NCI-H187 (cell line): ENCODE measurements around the gene SYVN1.
"Not testable (repeated sequence)": the region's sequence is repeated elsewhere in the genome, so short reads cannot be mapped to it uniquely, and the experiment has no call there.

Experiments used
- DNase-seq, 2 experiments: peaks; one replicate each; lab custom pipeline; 2025; lab: John Stamatoyannopoulos, UW

SYVN1 gene

GRCh38 chr11:65151331-65151899, 17.1 kb upstream of the SYVN1 start:
- no peak for DNase-seq

GRCh38 chr11:65150509-65151299, 16.4 kb upstream of the SYVN1 start:
- DNase-seq: no peak

- DNase-seq: not testable (repeated sequence)
These were observed 15.8 kb upstream of the SYVN1 start for GRCh38 chr11:65150131-65150508.

- DNase-seq: no peak
These were observed 14.3 kb upstream of the SYVN1 start for GRCh38 chr11:65148657-65149056.

- no peak for DNase-seq
These were observed 13.2 kb upstream of the SYVN1 start for GRCh38 chr11:65147352-65148075.

- DNase-seq: no peak
These were observed 7.7 kb upstream of the SYVN1 start for GRCh38 chr11:65141896-65142494.

- DNase-seq: no peak
These were observed 2.3 kb upstream of the SYVN1 start for GRCh38 chr11:65136515-65137096.

GRCh38 chr11:65135633-65136145, 1.4 kb upstream of the SYVN1 start:
- no peak for DNase-seq

GRCh38 chr11:65134952-65135632, 773 bp upstream of the SYVN1 start:
- peak; percentile 92 for DNase-seq

GRCh38 chr11:65133724-65134123, 595 bp downstream of the SYVN1 start:
- no peak for DNase-seq

- no peak for DNase-seq
These were observed 1.2 kb downstream of the SYVN1 start for GRCh38 chr11:65132988-65133700.

- no peak for DNase-seq
These were observed 1.9 kb downstream of the SYVN1 start for GRCh38 chr11:65132238-65132987.

GRCh38 chr11:65131895-65132237, 2.5 kb downstream of the SYVN1 start:
- no peak for DNase-seq

- no peak for DNase-seq
These were observed 2.9 kb downstream of the SYVN1 start for GRCh38 chr11:65131417-65131776.

GRCh38 chr11:65130631-65131416, 3.5 kb downstream of the SYVN1 start:
- DNase-seq: no peak

GRCh38 chr11:65129649-65130441, 4.5 kb downstream of the SYVN1 start:
- no peak for DNase-seq

GRCh38 chr11:65128182-65129145, 5.9 kb downstream of the SYVN1 start:
- DNase-seq: no peak
